Left renal cortex interstitium (tissue), 4 donors: ENCODE results near the gene MCTP1. TPM values are rescaled to one million over a fixed set of nuclear protein-coding genes. Genes with fewer than 3 reads are reported as not detected.

Source experiments
- DNase-seq, 4 donors: peaks; one replicate each; pipeline ENCODE4 v3.0.0-alpha.2; 2013; ENCODE audit warnings: low read depth in 4 of 4, low spot score in 2 of 4, missing footprints in 1 of 4
- polyA plus RNA-seq, 4 donors: library from polyadenylated mRNA; unstranded; fragments of 120-200 nt; gene quantifications; one replicate each; pipeline ENCODE4 v1.2.1, GENCODE V29; 2013; ENCODE audit not compliant: insufficient read length in 4 of 4

MCTP1 gene
- polyA plus RNA-seq, 4 donors, result 3.8 to 6.8 (median 5.1) TPM

- DNase-seq, result peak in 1 of 4 donors; percentile 38
Observed at GRCh38 chr5:94690778-94691177, 594.1 kb downstream of the MCTP1 start.

- no peak for DNase-seq
Observed at GRCh38 chr5:94689908-94690307, 595.0 kb downstream of the MCTP1 start.

GRCh38 chr5:94682814-94683520 is 601.9 kb downstream of the MCTP1 start:
- no peak for DNase-seq

GRCh38 chr5:94675965-94676618 is 608.8 kb downstream of the MCTP1 start:
- no peak for DNase-seq

- no peak for DNase-seq
Observed at GRCh38 chr5:94674490-94675382, 610.2 kb downstream of the MCTP1 start.

GRCh38 chr5:94672746-94673145 is 612.1 kb downstream of the MCTP1 start:
- no peak for DNase-seq

GRCh38 chr5:94670726-94671125 is 614.2 kb downstream of the MCTP1 start:
- DNase-seq, result no peak

- no peak for DNase-seq
Observed at GRCh38 chr5:94667937-94668336, 617.0 kb downstream of the MCTP1 start.

- no peak for DNase-seq
Observed at GRCh38 chr5:94661086-94661485, 623.8 kb downstream of the MCTP1 start.

GRCh38 chr5:94660506-94660905 is 624.4 kb downstream of the MCTP1 start:
- no peak for DNase-seq

GRCh38 chr5:94658272-94658671 is 626.6 kb downstream of the MCTP1 start:
- no peak for DNase-seq

Other genes with a start within 250 kb of the MCTP1 start
- 1 to 10 TPM; 4.6 to 6.9 (median 5.4) TPM for gene FAM81B, start 106.3 kb upstream of the MCTP1 start, polyA plus RNA-seq